ENCODE measurements around the gene BAZ2B. TPM values are rescaled to one million over a fixed set of nuclear protein-coding genes. Genes with fewer than 3 reads are reported as not detected.

Gene BAZ2B
- total RNA-seq, 4 donors from 2014 or later: 122 to 181 (median 143) TPM

- no peak for DNase-seq
- WGBS, 2 donors: 0% methylated on average over 1 of the region's 1 CpG
- TF ChIP-seq POLR2A (IDR thresholded peaks at IDR 0.05) (no peak), CTCF (IDR thresholded peaks at IDR 0.05) (no peak)
- Histone ChIP-seq H3K36me3 (peaks cover 11 to 20% of the 10 kb centered on the region in 2 donors), H3K27ac (no peak overlapping the region), H3K27me3 (no peaks in the 10 kb centered on the region), H3K4me1 (no peaks in the 10 kb centered on the region), H3K9me3 (no peaks in the 10 kb centered on the region), H3K4me3 (replicated peaks in 1 of 3) (no peak overlapping the region)
- intact Hi-C loops (cut with DNase I): no loop called here
These were observed 166.7 kb downstream of the BAZ2B start for GRCh38 chr2:159449504-159450124.

- TF ChIP-seq CTCF (IDR thresholded peaks at IDR 0.05) (no peak), POLR2A (IDR thresholded peaks at IDR 0.05) (no peak)
- no peak for DNase-seq
- Histone ChIP-seq H3K27ac (no peak overlapping the region), H3K36me3 (peaks cover 15 to 28% of the 10 kb centered on the region in 2 donors), H3K4me1 (no peaks in the 10 kb centered on the region), H3K9me3 (no peaks in the 10 kb centered on the region), H3K4me3 (replicated peaks in 1 of 3) (no peak overlapping the region), H3K27me3 (no peaks in the 10 kb centered on the region)
- WGBS, 2 donors: 94 to 96% methylated on average over 2 of the region's 2 CpGs
- intact Hi-C loops (cut with DNase I): no loop called here
These were observed 169.5 kb downstream of the BAZ2B start for GRCh38 chr2:159446817-159447216.

GRCh38 chr2:159446201-159446600 is 170.1 kb downstream of the BAZ2B start:
- no peak overlapping the region for H3K4me3 ChIP-seq (replicated peaks in 1 of 3)
- DNase-seq: no peak
- no peaks in the 10 kb centered on the region for H3K27me3 ChIP-seq
- H3K4me1 ChIP-seq: no peaks in the 10 kb centered on the region
- no peaks in the 10 kb centered on the region for H3K9me3 ChIP-seq
- WGBS, 2 donors: 98 to 99% methylated on average over 2 of the region's 2 CpGs
- intact Hi-C loops (cut with DNase I): no loop called here
- H3K27ac ChIP-seq: no peak overlapping the region
- H3K36me3 ChIP-seq: peaks cover 15 to 28% of the 10 kb centered on the region in 2 donors
- TF ChIP-seq POLR2A (IDR thresholded peaks at IDR 0.05): no peak
- no peak for TF ChIP-seq CTCF (IDR thresholded peaks at IDR 0.05)

GRCh38 chr2:159445307-159445706 is 171.0 kb downstream of the BAZ2B start:
- H3K27me3 ChIP-seq: no peaks in the 10 kb centered on the region
- no peak for TF ChIP-seq CTCF (IDR thresholded peaks at IDR 0.05)
- no peak for TF ChIP-seq POLR2A (IDR thresholded peaks at IDR 0.05)
- no peak for DNase-seq
- intact Hi-C loops (cut with DNase I): no loop called here
- H3K36me3 ChIP-seq: peaks cover 15 to 28% of the 10 kb centered on the region in 2 donors
- H3K27ac ChIP-seq: no peak overlapping the region
- H3K4me1 ChIP-seq: no peaks in the 10 kb centered on the region
- H3K9me3 ChIP-seq: no peaks in the 10 kb centered on the region
- H3K4me3 ChIP-seq (replicated peaks in 1 of 3): no peak overlapping the region

GRCh38 chr2:159444754-159445153 is 171.6 kb downstream of the BAZ2B start:
- Histone ChIP-seq H3K27ac (no peak overlapping the region), H3K36me3 (peaks cover 15 to 28% of the 10 kb centered on the region in 2 donors)
- intact Hi-C loops (cut with DNase I): no loop called here

More at GRCh38 chr2:159444754-159445153, 171.6 kb downstream of the BAZ2B start:
- no peaks in the 10 kb centered on the region for H3K27me3 ChIP-seq
- no peak for DNase-seq
- H3K9me3 ChIP-seq: no peaks in the 10 kb centered on the region
- no peaks in the 10 kb centered on the region for H3K4me1 ChIP-seq
- TF ChIP-seq CTCF (IDR thresholded peaks at IDR 0.05) (no peak), POLR2A (IDR thresholded peaks at IDR 0.05) (no peak)
- no peak overlapping the region for H3K4me3 ChIP-seq (replicated peaks in 1 of 3)

Data from thyroid gland (tissue), 4 donors.